Activated CD8-positive, alpha-beta memory T cell treated with anti-CD3 and anti-CD28 coated beads for 4 hours (primary cell): ENCODE results near the gene CHN1.

Source experiments
- DNase-seq, 2 donors: peaks; one replicate each; pipeline ENCODE4 v3.0.0-alpha.2; 2020; ENCODE audit warnings: low read depth in 2 of 2

The CHN1 gene

GRCh38 chr2:175010848-175011254 lies 5.7 kb upstream of the CHN1 start:
- DNase-seq: no peak

GRCh38 chr2:175009917-175010621 lies 4.9 kb upstream of the CHN1 start:
- DNase-seq: no peak

- no peak for DNase-seq
These were observed 3.8 kb upstream of the CHN1 start for GRCh38 chr2:175008801-175009495.

- no peak for DNase-seq
These were observed 2.8 kb upstream of the CHN1 start for GRCh38 chr2:175008009-175008408.

GRCh38 chr2:175007510-175007909 lies 2.3 kb upstream of the CHN1 start:
- DNase-seq: no peak

GRCh38 chr2:175006281-175006680 lies 1.1 kb upstream of the CHN1 start:
- DNase-seq: no peak

GRCh38 chr2:175005733-175006264 lies 618 bp upstream of the CHN1 start:
- no peak for DNase-seq

- no peak for DNase-seq
These were observed 526 bp downstream of the CHN1 start for GRCh38 chr2:175004730-175004979.

- DNase-seq: no peak
These were observed 1.1 kb downstream of the CHN1 start for GRCh38 chr2:175003875-175004729.

- no peak for DNase-seq
These were observed 2.5 kb downstream of the CHN1 start for GRCh38 chr2:175002547-175003274.

- DNase-seq: no peak
These were observed 3.6 kb downstream of the CHN1 start for GRCh38 chr2:175001566-175001965.

- no peak for DNase-seq
These were observed 8.1 kb downstream of the CHN1 start for GRCh38 chr2:174997110-174997509.

GRCh38 chr2:174996622-174997021 lies 8.6 kb downstream of the CHN1 start:
- no peak for DNase-seq

- no peak for DNase-seq
These were observed 10.8 kb downstream of the CHN1 start for GRCh38 chr2:174994381-174994780.

- DNase-seq: no peak
These were observed 12.3 kb downstream of the CHN1 start for GRCh38 chr2:174992886-174993285.

GRCh38 chr2:174985614-174986013 lies 19.6 kb downstream of the CHN1 start:
- DNase-seq: no peak

- DNase-seq: no peak
These were observed 20.6 kb downstream of the CHN1 start for GRCh38 chr2:174984561-174984960.

- DNase-seq: no peak
These were observed 23.9 kb downstream of the CHN1 start for GRCh38 chr2:174981331-174981730.

- no peak for DNase-seq
These were observed 25.2 kb downstream of the CHN1 start for GRCh38 chr2:174979996-174980395.

- no peak for DNase-seq
These were observed 27.8 kb downstream of the CHN1 start for GRCh38 chr2:174977364-174977763.

GRCh38 chr2:174974131-174974530 lies 31.1 kb downstream of the CHN1 start:
- DNase-seq: no peak

- no peak for DNase-seq
These were observed 32.3 kb downstream of the CHN1 start for GRCh38 chr2:174972924-174973323.
